ENCODE results near the gene MYLK. TPM values are rescaled to one million over a fixed set of nuclear protein-coding genes. Genes with fewer than 3 reads are reported as not detected.

MYLK gene
- total RNA-seq, 2 donors from 2014 or later, result 99.0 to 240 TPM

- intact Hi-C loops (cut with DNase I, micrococcal nuclease), result no loop called here
- ATAC-seq (no peak), DNase-seq (no peak)
Observed at GRCh38 chr3:123881771-123882170, 2.4 kb downstream of the MYLK start.

GRCh38 chr3:123880998-123881561 is 3.1 kb downstream of the MYLK start:
- DNase-seq (peak in 1 of 2 donors; percentile 20), ATAC-seq (no peak)
- intact Hi-C loops (cut with DNase I, micrococcal nuclease), result no loop called here

- intact Hi-C loops (cut with DNase I, micrococcal nuclease), result no loop called here
- ATAC-seq (no peak), DNase-seq (no peak)
Observed at GRCh38 chr3:123878807-123879206, 5.3 kb downstream of the MYLK start.

- intact Hi-C loops (cut with DNase I, micrococcal nuclease), result no loop called here
- ATAC-seq (no peak), DNase-seq (no peak)
Observed at GRCh38 chr3:123877965-123878364, 6.2 kb downstream of the MYLK start.

- DNase-seq, result no peak
Observed at GRCh38 chr3:123877466-123877865, 6.7 kb downstream of the MYLK start.

GRCh38 chr3:123876858-123877257 is 7.3 kb downstream of the MYLK start:
- intact Hi-C loops (cut with DNase I, micrococcal nuclease), result no loop called here
- DNase-seq, result no peak
- no peak for ATAC-seq

More at GRCh38 chr3:123877466-123877865, 6.7 kb downstream of the MYLK start:
- no peak for ATAC-seq
- intact Hi-C loops (cut with DNase I, micrococcal nuclease), result no loop called here

- no peak for DNase-seq
- ATAC-seq, result no peak
- intact Hi-C loops (cut with DNase I, micrococcal nuclease), result no loop called here
Observed at GRCh38 chr3:123872621-123873020, 11.5 kb downstream of the MYLK start.

GRCh38 chr3:123871946-123872345 is 12.2 kb downstream of the MYLK start:
- DNase-seq, result no peak
- no peak for ATAC-seq
- intact Hi-C loops (cut with DNase I, micrococcal nuclease), result no loop called here

- DNase-seq (no peak), ATAC-seq (no peak)
- intact Hi-C loops (cut with DNase I, micrococcal nuclease), result no loop called here
Observed at GRCh38 chr3:123870033-123870432, 14.1 kb downstream of the MYLK start.

GRCh38 chr3:123869165-123869564 is 15.0 kb downstream of the MYLK start:
- no peak for DNase-seq
- intact Hi-C loops (cut with DNase I, micrococcal nuclease), result no loop called here
- ATAC-seq, result no peak

GRCh38 chr3:123864706-123865105 is 19.4 kb downstream of the MYLK start:
- no peak for ATAC-seq
- no peak for DNase-seq
- intact Hi-C loops (cut with DNase I, micrococcal nuclease), result no loop called here

GRCh38 chr3:123862152-123862551 is 22.0 kb downstream of the MYLK start:
- DNase-seq, result no peak
- no peak for ATAC-seq
- intact Hi-C loops (cut with DNase I, micrococcal nuclease), result no loop called here

- ATAC-seq (no peak), DNase-seq (no peak)
- intact Hi-C loops (cut with DNase I, micrococcal nuclease), result no loop called here
Observed at GRCh38 chr3:123861081-123861836, 22.9 kb downstream of the MYLK start.

GRCh38 chr3:123859177-123859576 is 25.0 kb downstream of the MYLK start:
- DNase-seq, result no peak
- intact Hi-C loops (cut with DNase I, micrococcal nuclease), result no loop called here
- ATAC-seq, result no peak

- ATAC-seq (no peak), DNase-seq (no peak)
- intact Hi-C loops (cut with DNase I, micrococcal nuclease), result no loop called here
Observed at GRCh38 chr3:123854905-123855304, 29.2 kb downstream of the MYLK start.

- intact Hi-C loops (cut with DNase I, micrococcal nuclease), result no loop called here
- DNase-seq (no peak), ATAC-seq (no peak)
Observed at GRCh38 chr3:123853686-123854372, 30.3 kb downstream of the MYLK start.

GRCh38 chr3:123847209-123847608 is 36.9 kb downstream of the MYLK start:
- intact Hi-C loops (cut with DNase I, micrococcal nuclease), result no loop called here
- DNase-seq, result no peak
- ATAC-seq, result no peak

- no peak for DNase-seq
- intact Hi-C loops (cut with DNase I, micrococcal nuclease), result no loop called here
- ATAC-seq, result no peak
Observed at GRCh38 chr3:123843668-123844067, 40.5 kb downstream of the MYLK start.

GRCh38 chr3:123842711-123843110 is 41.4 kb downstream of the MYLK start:
- intact Hi-C loops (cut with DNase I, micrococcal nuclease), result no loop called here
- ATAC-seq (no peak), DNase-seq (no peak)

GRCh38 chr3:123841476-123842238 is 42.5 kb downstream of the MYLK start:
- DNase-seq (no peak), ATAC-seq (no peak)
- intact Hi-C loops (cut with DNase I, micrococcal nuclease), result no loop called here
